Prostate gland (tissue), 2 donors: ENCODE measurements around the gene DUSP18. TPM values are rescaled to one million over a fixed set of nuclear protein-coding genes. Genes with fewer than 3 reads are reported as not detected.

Experiments used
- DNase-seq: peaks from one replicate; pipeline ENCODE4 v3.0.0-alpha.2; 2019; ENCODE audit warnings: low spot score
- H3K27ac ChIP-seq, 2 donors: fragments of 200-600 bp; sonication (generic); 2 replicates each; pipeline ENCODE4 v1.5.1; 2017 to 2019
- H3K27me3 ChIP-seq: fragments of 200-600 bp; sonication (generic); replicated peaks from 2 replicates; pipeline ENCODE4 v1.5.1; 2019; ENCODE audit not compliant: insufficient read depth
- H3K36me3 ChIP-seq, 2 donors: fragments of 200-600 bp; sonication (generic); 1 replicate in 1 of 2; 2 replicates in 1 of 2; pipeline versions ENCODE4 v1.5.1 to v1.8.1; 2017 to 2019
- H3K4me1 ChIP-seq: fragments of 200-600 bp; sonication (generic); replicated peaks from 2 replicates; pipeline ENCODE4 v1.5.1; 2019
- H3K4me3 ChIP-seq, 2 donors: fragments of 200-600 bp; sonication (generic); 2 replicates each; pipeline ENCODE4 v1.5.1; 2017 to 2019
- H3K9me3 ChIP-seq: fragments of 200-600 bp; sonication (generic); 2 replicates; pipeline ENCODE4 v1.5.1; 2017
- CTCF ChIP-seq, 4 experiments: fragments of 200-600 bp in 2 of 4; fragments of 450-650 bp in 2 of 4; sonication (generic) in 2 of 4; IDR thresholded peaks; 1 replicate in 3 of 4; 2 replicates in 1 of 4; pipeline ENCODE4 v1.5.1; 2016 to 2019; ENCODE audit warnings: antibody characterized with exemption in 4 of 4, mild to moderate bottlenecking in 2 of 4, moderate library complexity in 2 of 4
- POLR2A ChIP-seq: fragments of 450-650 bp; IDR thresholded peaks from one replicate; pipeline ENCODE4 v1.6.1; 2016; ENCODE audit warnings: antibody characterized with exemption, mild to moderate bottlenecking
- POLR2AphosphoS5 ChIP-seq: sonication (generic); formaldehyde crosslinking; IDR thresholded peaks from one replicate; pipeline ENCODE4 v1.6.1; 2017; ENCODE audit warnings: antibody characterized with exemption
- WGBS: methylation state at CpG from one replicate; pipeline ENCODE4 v1.1.5; 2018; 5-methylcytosine and 5-hydroxymethylcytosine counted together
- intact Hi-C: fragments of 100-400 bp; cut with DNase I; formaldehyde crosslinking; loops from one replicate; pipeline ENCODE4 v1.14.2; 2022
- total RNA-seq, 2 donors: library from RNA; depleted of rRNA; stranded (reverse); fragments of >200 nt; gene quantifications; one replicate each; pipeline ENCODE4 v1.1.0, GENCODE V29; 2016

The DUSP18 gene
- total RNA-seq, 2 donors from 2014 or later = 12.5 to 15.6 TPM

DNA sequence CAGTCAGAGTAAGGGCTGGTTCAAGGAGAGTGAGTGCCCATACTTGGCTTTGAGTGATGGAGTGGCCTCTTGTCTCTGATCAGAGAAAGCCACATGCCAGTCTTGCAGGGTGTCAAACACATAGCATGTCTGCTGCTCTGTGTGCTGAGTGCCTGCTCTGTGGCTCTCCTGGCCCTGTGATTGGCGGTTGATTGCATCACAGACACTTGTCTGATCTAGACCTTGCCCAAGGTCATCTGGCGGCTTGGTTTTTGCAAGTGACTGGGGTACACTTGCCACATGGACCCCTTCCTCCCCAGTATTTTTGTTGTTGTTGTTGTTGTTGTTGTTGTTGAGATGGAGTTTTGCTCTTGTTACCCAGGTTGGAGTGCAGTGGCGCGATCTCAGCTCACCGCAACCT is 37.3 kb upstream of the DUSP18 start:
- 99% methylated on average over 5 of the region's 5 CpGs for WGBS
- Histone ChIP-seq H3K9me3 (no peaks in the 10 kb centered on the region), H3K27me3 (no peaks in the 10 kb centered on the region), H3K27ac (no peak overlapping the region), H3K36me3 (no peaks in the 10 kb centered on the region), H3K4me3 (no peak overlapping the region), H3K4me1 (no peaks in the 10 kb centered on the region)
- TF ChIP-seq CTCF (IDR thresholded peaks at IDR 0.05) (no peak), POLR2A (no peak), POLR2AphosphoS5 (no peak)
- intact Hi-C loops = no loop called here
- DNase-seq = no peak

GRCh38 chr22:30702856-30703255 is 35.2 kb upstream of the DUSP18 start:
- DNase-seq = no peak
- intact Hi-C loops = no loop called here
- no peak for TF ChIP-seq POLR2AphosphoS5
- TF ChIP-seq POLR2A = no peak
- TF ChIP-seq CTCF (IDR thresholded peaks at IDR 0.05) = no peak
- H3K36me3 ChIP-seq = no peaks in the 10 kb centered on the region
- H3K4me3 ChIP-seq = no peak overlapping the region
- no peaks in the 10 kb centered on the region for H3K27me3 ChIP-seq
- no peaks in the 10 kb centered on the region for H3K9me3 ChIP-seq
- no peak overlapping the region for H3K27ac ChIP-seq
- WGBS = 96% methylated on average over 1 of the region's 1 CpG
- H3K4me1 ChIP-seq = no peaks in the 10 kb centered on the region

- no peak for DNase-seq
- Histone ChIP-seq H3K9me3 (no peaks in the 10 kb centered on the region), H3K27ac (no peak overlapping the region), H3K4me1 (no peaks in the 10 kb centered on the region), H3K27me3 (no peaks in the 10 kb centered on the region), H3K4me3 (no peak overlapping the region), H3K36me3 (no peaks in the 10 kb centered on the region)
- TF ChIP-seq POLR2A = no peak
- TF ChIP-seq CTCF (IDR thresholded peaks at IDR 0.05) = no peak
- intact Hi-C loops = no loop called here
- 100% methylated on average over 1 of the region's 1 CpG for WGBS
Measured at GRCh38 chr22:30701872-30702271, 34.2 kb upstream of the DUSP18 start.

DNA sequence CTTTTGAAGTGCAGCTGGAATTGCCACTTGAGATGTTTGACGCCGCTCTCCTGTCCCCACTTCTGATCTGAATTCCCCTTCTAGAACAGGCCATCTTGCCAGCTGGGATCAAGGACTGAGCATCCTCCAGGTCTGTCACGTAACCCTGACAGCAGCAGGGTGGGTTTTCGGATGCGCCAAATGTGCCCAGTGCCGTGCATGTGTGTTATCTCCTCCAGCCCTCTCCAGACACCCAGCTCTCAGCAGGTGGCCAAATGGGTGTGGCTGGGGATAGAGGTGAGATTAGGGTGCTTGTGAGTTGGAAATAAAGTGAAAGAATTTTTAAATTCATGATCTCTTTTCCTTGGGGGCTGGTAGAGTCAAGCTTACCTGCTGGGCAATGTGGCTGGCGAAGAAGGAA is 30.3 kb upstream of the DUSP18 start:
- no peak for TF ChIP-seq POLR2A
- TF ChIP-seq POLR2AphosphoS5 = no peak
- no peak for TF ChIP-seq CTCF (IDR thresholded peaks at IDR 0.05)
- Histone ChIP-seq H3K4me1 (no peaks in the 10 kb centered on the region), H3K4me3 (no peak overlapping the region), H3K27me3 (no peaks in the 10 kb centered on the region), H3K36me3 (no peaks in the 10 kb centered on the region), H3K9me3 (no peaks in the 10 kb centered on the region), H3K27ac (no peak overlapping the region)
- intact Hi-C loops = no loop called here
- 95% methylated on average over 7 of the region's 7 CpGs for WGBS
- DNase-seq = no peak

DNA sequence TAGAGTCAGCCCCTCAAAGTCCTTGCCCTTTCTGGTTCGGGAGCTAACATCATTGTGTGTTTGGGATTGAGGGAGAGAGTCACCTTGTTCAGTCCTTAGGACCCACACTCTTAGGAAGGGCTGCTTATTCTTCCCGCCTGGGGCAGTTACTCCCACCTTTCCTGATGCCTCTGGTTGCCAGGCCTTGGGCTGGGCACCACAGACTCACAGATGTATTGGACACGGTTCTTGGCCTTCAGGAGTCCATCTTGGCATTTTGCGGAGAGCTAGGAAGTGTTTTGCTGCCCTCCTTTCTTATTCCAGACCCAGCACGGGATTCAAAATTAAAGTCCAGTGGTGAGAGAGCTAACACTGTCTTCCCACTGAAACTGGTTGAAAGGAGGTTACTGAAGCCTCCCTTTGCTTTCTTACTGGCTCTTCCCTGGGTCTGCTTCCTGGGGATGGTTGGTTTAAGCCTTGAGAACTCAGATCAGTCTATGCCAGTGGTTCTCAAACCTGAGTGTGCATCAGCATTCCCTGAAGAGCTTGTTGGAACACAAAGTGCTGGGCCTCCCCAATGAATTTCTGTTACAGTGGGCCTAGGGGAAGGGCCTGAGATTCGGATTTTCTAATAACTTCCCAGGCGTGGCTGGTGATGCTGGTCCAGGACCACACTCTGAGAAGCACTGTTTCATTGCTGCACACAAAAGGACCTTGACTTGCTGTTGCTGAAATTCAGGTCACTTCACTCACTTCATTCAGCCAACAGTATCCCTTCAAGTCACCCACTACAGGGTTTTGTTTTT is 28.4 kb upstream of the DUSP18 start:
- intact Hi-C loops = no loop called here
- no peak overlapping the region for H3K4me3 ChIP-seq
- H3K4me1 ChIP-seq = no peaks in the 10 kb centered on the region
- H3K36me3 ChIP-seq = no peaks in the 10 kb centered on the region
- DNase-seq = no peak
- TF ChIP-seq CTCF (IDR thresholded peaks at IDR 0.05) = no peak
- no peak for TF ChIP-seq POLR2AphosphoS5
- TF ChIP-seq POLR2A = no peak
- WGBS = 92% methylated on average over 7 of the region's 7 CpGs
- H3K27ac ChIP-seq = no peak overlapping the region
- H3K27me3 ChIP-seq = no peaks in the 10 kb centered on the region
- no peaks in the 10 kb centered on the region for H3K9me3 ChIP-seq
